Right ventricle myocardium inferior (tissue), 1 donor: ENCODE measurements around the gene CHCHD2. TPM values are rescaled to one million over a fixed set of nuclear protein-coding genes. Genes with fewer than 3 reads are reported as not detected.
"Not testable (repeated sequence)": the region's sequence is repeated elsewhere in the genome, so short reads cannot be mapped to it uniquely, and the experiment has no call there.

Experiments used
- ATAC-seq: fragments of 200-7000 bp; cut with Tn5 transposase; one replicate; pipeline ENCODE4 v1.9.1; 2020; ENCODE audit warnings: mild to moderate bottlenecking, moderate library complexity
- DNase-seq: peaks from one replicate; pipeline ENCODE4 v3.0.0; 2021; ENCODE audit errors: missing footprints
- intact Hi-C: fragments of 100-400 bp; cut with DNase I; formaldehyde crosslinking; loops from one replicate; pipeline ENCODE4 v1.11.0; 2022
- long read RNA-seq: library from polyadenylated mRNA; unstranded; transcript quantifications from one replicate; pipeline ENCODE4 v2.0.0, GENCODE V29; 2021
- total RNA-seq: library from RNA; stranded (reverse); fragmentation: NEBNext Ultra II Directional; extraction: Animal tissue kit (Norgen Biotek cat#: 25700); gene quantifications from one replicate; pipeline ENCODE4 v1.2.1, GENCODE V29; 2021
- donor health status: DM: no; HTN: yes; CAD: no; lungs with severe emphysema.

The CHCHD2 gene, protein sequence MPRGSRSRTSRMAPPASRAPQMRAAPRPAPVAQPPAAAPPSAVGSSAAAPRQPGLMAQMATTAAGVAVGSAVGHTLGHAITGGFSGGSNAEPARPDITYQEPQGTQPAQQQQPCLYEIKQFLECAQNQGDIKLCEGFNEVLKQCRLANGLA
- total RNA-seq, result 493 TPM
- long read RNA-seq, transcript CHCHD2-201 (4 exons, 901 nt), result major isoform, 197 of 209 reads
- long read RNA-seq, partial matches to known transcripts, result 11 of 209 reads
- long read RNA-seq, other reads (novel, unspliced or antisense), result 1 of 209 reads

DNA sequence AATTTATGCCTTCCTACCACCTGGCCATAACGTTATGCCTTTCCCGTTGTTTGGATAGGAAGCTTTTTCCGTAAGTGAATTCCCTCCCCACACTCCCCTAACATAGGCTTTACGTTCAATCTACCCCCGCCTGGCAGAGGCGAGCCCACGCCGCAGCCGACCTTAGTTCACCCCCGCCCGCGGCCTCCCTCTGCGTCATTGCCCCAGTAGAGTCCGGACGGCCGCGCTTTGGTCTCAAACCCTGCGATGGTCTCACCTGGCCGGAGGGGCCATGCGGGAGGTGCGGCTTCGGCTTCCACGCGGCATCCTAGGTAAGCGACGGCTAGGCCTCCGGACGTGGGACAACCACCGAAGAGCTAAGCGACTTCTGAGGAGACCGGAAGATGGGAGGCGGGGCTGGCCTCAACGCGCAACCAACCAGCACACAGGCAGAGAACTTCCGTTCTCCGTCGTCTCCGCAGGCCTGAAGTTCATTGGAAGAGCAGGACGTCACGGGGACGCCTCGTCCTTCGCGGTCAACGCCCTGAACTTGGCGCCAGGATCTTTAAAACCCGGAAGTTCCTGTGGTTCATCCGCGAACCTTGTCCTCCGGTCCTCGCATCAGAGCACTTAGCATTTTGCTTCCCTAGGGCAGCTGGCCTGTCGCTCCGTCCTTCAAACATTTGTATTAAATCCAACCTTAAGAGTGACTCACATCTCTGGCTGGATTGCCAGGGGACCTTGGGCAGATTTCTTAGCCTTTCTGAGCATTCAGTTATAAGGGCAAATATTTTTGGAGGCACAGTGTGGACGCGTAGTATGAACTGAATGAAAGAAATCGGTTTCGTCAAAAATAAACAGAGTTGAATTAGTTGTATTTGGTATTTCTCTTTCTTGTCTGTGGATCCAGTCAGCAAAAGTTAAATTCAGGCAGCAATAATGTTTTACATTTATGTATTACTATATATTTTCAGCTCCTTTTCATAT, at the start of gene CHCHD2:
Gene CHCHD2, minus strand, starts transcription at position 369 of the 966 bp plus-strand sequence. Its CDS starts 63 bp downstream, at position 306.
- DNase-seq (peak; percentile 98), ATAC-seq (peak; percentile 100)
- intact Hi-C loops, result loop anchor here (5.0 kb wide), 1 partner anchor 54 kb away; the partner anchor contains the start of genes CCT6A and PSPH

DNA sequence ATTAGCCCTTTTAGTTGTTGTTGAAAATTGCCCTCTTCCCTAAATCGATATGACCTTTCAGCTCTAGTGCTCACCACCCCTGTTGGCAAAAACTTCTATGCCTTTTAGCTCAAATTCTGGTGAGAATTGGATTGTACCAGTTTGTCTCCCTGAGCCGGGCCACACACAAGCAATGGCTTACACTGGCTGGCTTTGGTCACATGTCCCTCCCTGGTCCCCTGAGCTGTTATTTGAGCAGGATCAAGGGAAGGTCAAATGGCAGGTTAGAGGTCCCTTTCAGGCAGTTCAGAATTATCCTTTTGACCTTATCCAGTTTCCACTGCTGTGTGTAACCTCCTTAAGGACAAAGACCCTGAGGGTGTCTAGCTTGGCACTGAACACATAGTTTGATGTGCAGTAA, 24.8 kb upstream of the CHCHD2 start:
- DNase-seq, intact Hi-C loops, ATAC-seq: not testable (repeated sequence)

DNA sequence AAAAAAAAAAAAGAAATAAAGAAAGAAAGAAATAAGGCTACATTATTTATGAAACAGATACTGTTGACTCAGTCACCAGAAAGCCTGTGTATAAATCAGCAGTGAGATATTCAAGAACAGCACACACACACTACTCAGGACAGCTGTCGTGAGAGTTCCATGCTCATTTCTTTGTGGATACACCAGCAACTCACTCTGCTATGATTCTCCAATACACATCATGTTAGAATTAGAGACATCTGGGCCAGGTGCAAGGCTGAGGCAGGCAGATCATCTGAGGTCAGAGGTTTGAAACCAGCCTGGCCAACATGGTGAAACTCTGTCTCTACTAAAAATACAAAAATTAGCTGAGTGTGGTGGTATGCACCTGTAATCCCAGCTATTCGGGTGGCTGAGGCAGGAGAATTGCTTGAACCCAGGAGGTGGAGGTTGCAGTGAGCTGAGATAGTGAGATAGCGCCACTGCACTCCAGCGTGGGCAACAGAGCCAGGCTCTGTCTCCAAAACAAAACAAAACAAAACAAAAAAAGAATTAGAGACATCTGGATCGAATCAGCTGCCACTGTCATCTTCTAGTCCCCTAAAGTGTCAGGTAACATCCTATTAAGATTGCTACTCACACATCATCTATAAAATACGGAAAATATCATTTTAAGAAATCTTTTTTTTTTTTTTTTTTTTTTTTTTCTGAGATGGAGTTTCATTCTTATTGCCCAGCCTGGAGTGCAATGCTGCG, 21.1 kb upstream of the CHCHD2 start:
- ATAC-seq, result no peak
- DNase-seq, result no peak
- intact Hi-C loops, result no loop called here

DNA sequence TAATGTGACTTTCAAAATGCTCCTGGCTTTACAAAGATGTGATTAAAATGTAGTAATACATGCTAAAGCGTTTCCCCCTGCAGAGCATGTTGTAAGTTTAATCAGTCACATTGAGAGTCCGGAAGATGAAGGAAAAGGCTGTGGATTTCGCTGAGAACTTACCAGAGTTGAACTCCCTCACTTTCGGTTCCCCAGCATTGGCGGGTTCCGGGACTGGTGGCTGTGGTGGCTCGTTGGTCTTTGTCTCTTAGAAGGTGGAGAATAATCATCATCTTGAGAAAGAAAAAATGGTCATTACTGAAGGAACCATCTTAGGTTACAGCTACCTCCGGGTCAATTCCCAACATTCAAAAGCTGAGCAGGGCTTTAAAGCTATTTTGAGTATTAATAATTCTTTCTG, 19.6 kb upstream of the CHCHD2 start:
- DNase-seq (no peak), ATAC-seq (no peak)
- intact Hi-C loops, result no loop called here

DNA sequence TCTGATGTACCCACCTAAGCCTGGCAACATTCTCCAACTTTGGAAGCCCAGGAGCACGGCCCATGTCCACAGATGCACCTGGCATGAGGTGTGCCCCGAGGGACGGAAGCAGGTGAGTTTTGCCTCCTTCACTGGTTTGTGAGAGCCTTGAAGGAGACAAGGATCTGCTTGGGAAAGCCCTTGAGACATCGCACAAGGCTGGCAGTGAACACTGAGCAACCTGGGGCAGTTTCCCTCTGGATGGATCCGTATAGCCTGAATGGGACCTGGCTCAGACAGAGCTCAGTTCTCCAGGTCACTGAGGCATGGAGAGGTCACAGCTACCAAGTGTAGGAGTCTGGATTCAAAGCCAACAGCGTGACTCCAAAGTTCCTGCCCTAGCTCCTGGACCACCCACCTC, 18.7 kb upstream of the CHCHD2 start:
- ATAC-seq, result no peak
- intact Hi-C loops, result no loop called here
- no peak for DNase-seq

DNA sequence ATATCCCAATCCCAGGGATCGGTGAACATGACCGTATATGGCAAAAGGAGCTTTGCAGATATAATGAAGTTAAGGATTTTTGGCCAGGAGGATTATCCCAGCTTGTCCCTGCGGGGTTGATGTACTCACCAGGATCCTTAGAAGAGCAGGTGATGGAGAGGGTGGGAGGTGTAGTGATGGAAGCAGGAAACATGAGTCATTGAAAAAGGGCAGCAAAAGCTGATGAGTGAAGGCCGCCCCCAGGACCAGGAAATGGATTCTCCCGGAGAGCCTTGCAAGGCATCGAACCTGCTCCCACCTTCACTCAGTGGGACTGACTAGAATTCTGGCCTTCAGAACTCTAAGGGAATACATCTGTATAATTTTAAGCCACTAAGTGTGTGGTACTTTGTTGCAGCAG, 15.2 kb upstream of the CHCHD2 start:
- ATAC-seq, result no peak
- intact Hi-C loops, result no loop called here

DNA sequence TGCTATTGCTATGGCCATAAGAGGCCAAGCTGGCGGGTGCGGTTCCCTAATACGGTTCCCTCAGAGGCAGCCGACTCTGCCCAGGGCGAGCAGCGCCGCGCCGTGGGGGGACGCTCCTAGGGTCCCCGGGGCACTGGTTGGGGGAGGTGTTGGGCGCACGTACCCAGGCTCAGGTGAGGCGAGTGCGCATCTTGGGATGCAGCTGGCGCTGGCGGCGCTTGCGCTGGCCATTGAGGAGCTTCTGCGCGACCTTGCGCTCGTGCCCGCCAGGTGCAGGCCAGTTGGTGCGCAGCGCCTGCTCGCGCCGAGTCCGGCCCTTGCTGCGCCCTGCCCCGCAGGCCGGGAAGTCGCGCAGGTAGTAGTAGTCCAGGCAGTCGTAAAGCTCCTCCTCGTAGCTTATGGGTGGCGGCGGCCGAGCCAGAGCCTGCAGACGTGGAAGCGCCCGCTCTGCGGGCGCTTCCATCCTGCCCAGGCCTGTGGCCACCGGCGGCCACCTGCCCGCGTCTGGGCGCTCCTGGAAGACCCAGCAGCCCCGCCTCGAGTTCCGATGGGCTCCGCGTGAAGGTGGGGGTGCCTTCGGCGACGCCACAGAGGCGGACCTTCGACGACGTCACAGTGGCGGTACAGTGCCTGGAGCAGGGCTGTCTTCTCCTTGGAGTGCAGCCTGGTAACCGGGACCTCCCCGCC, 9.7 kb upstream of the CHCHD2 start, which contains the start of gene NUPR2:
Gene NUPR2, minus strand, starts transcription at position 566 of the 687 bp plus-strand sequence. Its CDS starts 103 bp downstream, at position 463.
- DNase-seq, result no peak
- intact Hi-C loops, result no loop called here
- ATAC-seq, result no peak

More for the DNA sequence above, 15.2 kb upstream of the CHCHD2 start:
- DNase-seq, result no peak

DNA sequence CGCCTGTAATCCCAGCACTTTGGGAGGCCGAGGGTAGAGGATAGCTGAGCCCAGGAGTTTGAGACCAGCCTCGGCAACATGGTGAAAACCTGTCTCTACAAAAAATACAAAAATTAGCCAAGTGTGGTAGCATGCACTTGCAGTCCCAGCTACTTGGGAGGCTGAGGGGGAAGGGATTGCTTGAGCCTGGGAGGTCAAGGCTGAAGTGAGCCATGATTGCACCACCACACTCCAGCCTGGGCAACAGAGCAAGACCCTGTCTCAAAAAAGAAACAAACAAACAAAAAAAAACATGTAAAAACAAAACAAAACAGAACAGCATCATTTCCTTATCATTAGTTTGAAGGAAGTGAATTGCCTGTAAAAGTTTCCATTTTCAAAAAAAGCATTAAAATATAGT, 6.0 kb upstream of the CHCHD2 start:
- ATAC-seq, intact Hi-C loops, DNase-seq: not testable (repeated sequence)

DNA sequence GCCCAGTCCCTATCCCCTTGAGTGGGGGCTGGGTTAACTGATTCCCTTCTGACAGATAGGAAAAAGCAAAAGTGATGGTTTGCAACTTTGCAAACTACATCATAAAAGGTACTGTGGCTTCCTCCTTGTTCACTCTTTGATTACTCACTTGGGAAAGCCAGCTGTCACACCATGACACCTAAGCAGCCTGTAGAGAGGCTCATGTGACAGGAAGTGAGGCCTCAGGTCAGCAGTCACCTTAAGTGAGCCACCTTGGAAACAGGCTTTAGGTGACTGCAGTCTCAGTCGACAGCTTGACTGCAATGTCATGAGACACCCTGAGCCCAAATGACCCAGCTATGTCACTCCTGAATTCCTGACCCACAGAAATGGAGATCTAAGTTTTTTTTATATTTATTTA, 4.3 kb upstream of the CHCHD2 start:
- intact Hi-C loops, result no loop called here
- ATAC-seq, result no peak
- DNase-seq, result no peak

DNA sequence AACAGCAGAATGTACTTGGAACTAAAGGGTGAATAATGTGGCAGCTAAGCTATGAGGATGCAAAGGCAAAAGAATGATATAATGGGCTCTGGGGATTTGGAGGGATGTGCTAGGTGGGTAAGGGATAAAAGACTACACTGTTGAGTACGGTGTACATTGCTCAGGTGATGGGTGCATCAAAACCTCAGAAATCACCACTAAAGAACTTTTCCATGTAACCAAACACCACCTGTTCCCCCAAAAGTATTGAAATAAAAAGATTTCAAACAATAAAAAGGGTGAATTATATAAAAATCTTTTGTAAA, 1.6 kb upstream of the CHCHD2 start:
- intact Hi-C loops, result loop anchor here (5.0 kb wide), 1 partner anchor 56 kb away; the partner anchor contains the start of genes CCT6A and PSPH
- ATAC-seq, result no peak
- DNase-seq, result no peak

DNA sequence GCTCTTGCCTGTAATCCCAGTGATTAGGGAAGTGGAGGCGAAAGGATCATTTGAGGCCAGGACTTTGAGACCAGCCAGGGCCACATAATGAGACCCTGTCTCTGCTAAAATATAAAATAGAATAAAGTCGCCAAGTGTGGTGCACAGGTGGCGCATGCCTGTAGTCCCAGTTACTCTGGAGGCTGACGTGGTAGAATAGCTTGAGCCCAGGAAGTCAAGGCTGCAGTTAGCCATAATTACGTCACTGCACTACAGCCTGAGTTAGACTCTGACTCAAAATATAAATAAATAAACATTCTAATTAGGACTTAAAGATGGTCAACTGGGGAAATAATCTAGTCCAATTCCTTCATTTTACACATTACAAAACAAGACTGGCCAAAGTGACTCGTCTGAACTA, 768 bp downstream of the CHCHD2 start:
- DNase-seq (no peak), ATAC-seq (no peak)
- intact Hi-C loops, result loop anchor here (5.0 kb wide), 1 partner anchor 53 kb away; the partner anchor contains the start of genes CCT6A and PSPH

DNA sequence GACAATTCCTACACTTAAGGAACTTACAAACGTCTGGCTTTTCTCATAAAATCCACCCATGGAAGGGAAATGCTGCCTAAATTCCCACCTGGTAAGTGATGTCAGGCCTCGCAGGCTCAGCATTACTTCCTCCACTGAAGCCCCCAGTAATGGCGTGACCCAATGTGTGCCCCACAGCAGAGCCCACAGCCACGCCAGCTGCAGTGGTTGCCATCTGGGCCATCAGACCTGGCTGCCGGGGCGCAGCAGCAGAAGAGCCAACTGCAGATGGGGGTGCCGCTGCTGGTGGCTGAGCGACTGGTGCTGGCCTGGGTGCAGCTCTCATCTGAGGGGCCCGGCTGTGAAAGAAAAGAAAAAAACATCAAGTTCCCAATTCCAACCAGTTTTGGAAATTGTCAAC, 2.1 kb downstream of the CHCHD2 start:
- ATAC-seq, intact Hi-C loops, DNase-seq: not testable (repeated sequence)

DNA sequence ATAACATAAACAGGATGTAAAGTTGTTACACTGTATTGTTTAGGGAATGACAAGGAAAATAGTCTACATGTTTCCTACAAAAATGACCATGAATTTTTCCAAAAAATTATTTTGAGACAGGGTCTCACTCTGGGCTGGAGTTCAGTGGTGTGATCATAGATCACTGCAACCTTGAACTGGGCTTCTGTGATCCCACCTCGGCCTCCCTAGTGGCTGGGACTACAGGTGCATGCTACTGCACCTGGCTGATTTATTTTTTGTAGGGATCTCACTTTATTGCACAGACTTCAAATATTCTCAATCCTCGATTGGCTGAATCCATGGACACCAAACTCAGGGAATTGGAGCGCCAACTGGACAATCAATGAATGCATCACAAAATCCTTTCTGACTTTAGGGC, 6.6 kb downstream of the CHCHD2 start:
- DNase-seq (no peak), ATAC-seq (no peak)
- intact Hi-C loops, result no loop called here

DNA sequence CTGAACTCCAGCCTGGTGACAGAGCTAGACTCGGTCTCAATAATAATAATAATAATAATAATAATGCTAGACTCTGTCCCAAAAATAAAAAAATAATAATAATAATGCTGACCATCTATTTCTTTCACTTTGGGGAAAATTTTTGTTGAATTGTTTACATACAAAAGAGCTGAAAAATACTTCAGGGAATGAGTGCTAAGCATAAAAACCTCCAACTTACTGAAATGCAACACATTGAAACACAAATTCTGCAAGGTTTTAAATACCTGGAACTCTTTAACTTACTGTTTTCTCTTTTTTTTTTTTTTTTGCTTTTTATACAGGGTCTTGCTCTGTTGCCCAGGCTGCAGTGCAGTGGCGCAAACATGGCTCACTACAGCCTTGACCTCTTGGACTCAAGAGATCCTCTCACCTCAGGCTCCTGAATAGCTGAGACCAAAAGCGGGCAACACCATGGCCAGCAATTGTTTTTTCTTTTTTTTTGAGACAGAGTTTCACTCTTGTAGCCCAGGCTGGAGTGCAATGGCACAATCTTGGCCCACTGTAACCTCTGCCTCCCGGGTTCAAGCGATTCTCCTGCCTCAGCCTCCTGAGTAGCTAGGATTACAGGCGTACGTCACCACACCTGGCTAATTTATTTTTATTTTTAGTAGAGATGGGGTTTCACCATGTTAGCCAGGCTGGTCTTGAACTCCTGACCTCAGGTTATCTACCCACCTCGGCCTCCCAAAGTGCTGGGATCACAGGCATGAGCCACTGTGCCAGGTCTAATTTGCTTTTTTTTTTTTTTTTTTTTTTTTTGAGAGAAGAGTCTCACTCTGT, 7.9 kb downstream of the CHCHD2 start:
- DNase-seq, ATAC-seq, intact Hi-C loops: not testable (repeated sequence)

DNA sequence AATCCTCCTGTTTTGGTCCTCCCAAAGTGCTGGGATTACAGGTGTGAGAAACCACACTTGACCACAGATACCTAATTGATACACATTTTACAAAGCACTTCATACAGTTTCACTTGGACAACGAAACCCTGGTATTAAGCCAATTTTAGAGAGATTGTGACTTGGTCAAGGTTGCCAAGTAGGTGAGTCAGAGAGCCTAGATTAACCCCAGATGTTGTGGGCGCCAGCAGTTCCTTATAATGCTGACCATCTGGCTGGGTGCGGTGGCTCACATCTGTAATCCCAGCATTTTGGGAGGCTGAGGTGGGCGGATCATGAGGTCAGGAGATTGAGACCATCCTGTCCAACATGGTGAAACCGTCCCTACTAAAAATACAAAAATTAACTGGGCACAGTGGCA, 8.6 kb downstream of the CHCHD2 start:
- peak; percentile 69 for ATAC-seq
- intact Hi-C loops, result no loop called here
- no peak for DNase-seq

DNA sequence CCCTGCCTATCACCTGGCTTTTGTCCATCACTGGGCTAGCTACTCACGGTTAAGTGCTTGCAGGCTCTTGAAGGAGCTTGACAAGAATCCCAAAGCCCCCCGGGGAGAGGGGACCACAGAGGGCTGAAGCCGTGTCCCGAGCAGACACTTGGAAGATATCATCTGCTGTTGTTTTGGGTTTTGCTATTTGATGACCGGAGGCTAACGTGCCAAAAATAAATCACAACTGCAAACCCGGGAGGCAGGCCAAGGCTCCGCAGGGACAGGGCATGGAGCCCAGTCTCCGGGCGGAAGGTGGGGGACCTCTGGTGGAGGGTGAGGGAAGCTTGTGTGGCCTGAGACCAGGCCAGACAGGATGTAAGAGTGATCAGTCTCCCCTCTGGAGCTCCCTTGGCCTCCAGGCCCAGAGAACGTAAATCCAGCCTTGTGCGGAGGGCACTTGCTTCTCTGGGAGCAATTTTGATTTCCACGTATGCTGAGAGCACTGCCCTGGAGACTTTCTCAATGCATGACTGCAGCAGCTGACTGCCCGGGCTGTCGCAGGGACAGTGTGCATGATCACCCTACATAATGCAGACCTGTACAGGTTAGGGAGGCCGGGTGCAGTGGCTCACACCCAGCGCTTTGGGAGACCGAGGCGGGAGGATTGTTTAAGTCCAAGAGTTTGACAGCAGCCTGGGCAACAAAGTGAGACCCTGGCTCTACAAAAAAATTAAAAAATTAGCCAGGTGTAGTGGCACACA, 13.3 kb downstream of the CHCHD2 start, which contains the start of gene PHKG1:
Gene PHKG1, minus strand, starts transcription at position 164 of the 743 bp plus-strand sequence. CDS start 4,011 bp downstream, outside the sequence.
- DNase-seq (peak; percentile 85), ATAC-seq (peak; percentile 86)
- intact Hi-C loops, result loop anchor here (1.0 kb wide), 1 partner anchor 14 kb away; no protein-coding TSS in a partner anchor

DNA sequence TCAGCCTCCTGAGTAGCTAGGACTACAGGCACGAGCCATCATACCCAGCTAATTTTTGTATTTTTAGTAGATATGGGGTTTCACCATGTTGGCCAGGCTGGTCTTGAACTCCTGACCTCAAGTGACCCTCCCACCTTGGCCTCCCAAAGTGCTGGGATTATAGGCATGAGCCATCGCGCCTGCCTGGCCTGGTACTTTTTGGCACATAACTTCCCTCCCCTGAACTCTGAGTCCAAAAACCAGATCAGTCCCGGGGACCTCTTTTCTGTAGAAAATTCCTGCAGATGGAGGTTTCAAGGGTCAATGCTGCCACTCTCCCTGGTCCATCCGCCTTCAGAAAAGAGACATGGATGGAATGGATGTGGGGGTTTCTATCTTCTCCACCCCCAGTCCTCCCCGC, 13.9 kb downstream of the CHCHD2 start:
- intact Hi-C loops, DNase-seq: not testable (repeated sequence)
- ATAC-seq, result peak; percentile 21
